Heart right ventricle (tissue), 16 donors: Measurements from ENCODE around the gene ITSN2. TPM values are rescaled to one million over a fixed set of nuclear protein-coding genes. Genes with fewer than 3 reads are reported as not detected.
"Not testable (repeated sequence)": the region's sequence is repeated elsewhere in the genome, so short reads cannot be mapped to it uniquely, and the experiment has no call there.

Experiments used
- ATAC-seq, 8 donors: fragments of 200-7000 bp; cut with Tn5 transposase; one replicate each; pipeline ENCODE4 v1.9.1; 2020; ENCODE audit warnings: mild to moderate bottlenecking in 8 of 8, moderate library complexity in 8 of 8, moderate number of reproducible peaks in 1 of 8
- DNase-seq, 2 donors: peaks; one replicate each; pipeline ENCODE4 v3.0.0-alpha.2; 2020
- H3K27ac ChIP-seq, 10 donors: fragments of 200-600 bp; sonication (generic) in 2 of 10; one replicate each; pipeline versions ENCODE4 v1.5.0 to v1.8.0; 2020 to 2022; ENCODE audit warnings: mild to moderate bottlenecking in 3 of 10
- H3K27me3 ChIP-seq, 7 donors: fragments of 200-600 bp; one replicate each; pipeline ENCODE4 v1.8.0; 2021 to 2022; ENCODE audit warnings: mild to moderate bottlenecking in 2 of 7
- H3K36me3 ChIP-seq, 9 donors: fragments of 200-600 bp; sonication (generic) in 1 of 9; one replicate each; pipeline versions ENCODE4 v1.5.0 to v1.8.0; 2020 to 2022; ENCODE audit warnings: mild to moderate bottlenecking in 2 of 9
- H3K4me1 ChIP-seq, 9 donors: fragments of 200-600 bp; sonication (generic) in 1 of 9; one replicate each; pipeline versions ENCODE4 v1.5.0 to v1.8.0; 2020 to 2022; ENCODE audit warnings: mild to moderate bottlenecking in 4 of 9
- H3K4me3 ChIP-seq, 10 donors: fragments of 200-600 bp; sonication (generic) in 2 of 10; one replicate each; pipeline versions ENCODE4 v1.5.0 to v1.8.0; 2020 to 2022; ENCODE audit warnings: mild to moderate bottlenecking in 7 of 10, moderate library complexity in 2 of 10
- H3K9me3 ChIP-seq, 11 donors: fragments of 200-600 bp in 10 of 11; sonication (generic) in 2 of 11; one replicate each; pipeline versions ENCODE4 v1.5.0 to v1.8.0; 2013 to 2022; ENCODE audit warnings: mild to moderate bottlenecking in 2 of 11, control low read depth in 1 of 11, moderate library complexity in 1 of 11
- WGBS, 2 donors: extraction: QIAGEN DNeasy Blood & Tissue Kit; methylation state at CpG; one replicate each; pipeline ENCODE4 v1.1.7; 2013; ENCODE audit warnings: inconsistent platforms in 1 of 2; 5-methylcytosine and 5-hydroxymethylcytosine counted together
- intact Hi-C, 10 donors: fragments of 100-400 bp; cut with DNase I; formaldehyde crosslinking; loops; one replicate each; pipeline versions ENCODE4 v1.11.1 to v1.14.2; 2022
- polyA plus RNA-seq, 2 donors: library from polyadenylated mRNA; stranded (reverse); fragments of 200-250 nt; gene quantifications; one replicate each; pipeline ENCODE4 v1.2.3, GENCODE V29; 2013
- total RNA-seq, 10 donors: library from RNA; stranded (reverse); fragmentation: NEBNext Ultra II Directional in 3 of 10; extraction: Animal tissue kit (Norgen Biotek cat#: 25700) in 3 of 10; gene quantifications; one replicate each; pipeline versions ENCODE4 v1.2.1 to v1.2.4, GENCODE V29; 2021 to 2023
- TF ChIP-seq, protein P1 (sequence below), 9 donors: fragments of 200-600 bp; sonication (generic) in 2 of 9; IDR thresholded peaks; one replicate each; pipeline versions ENCODE4 v1.5.0 to v1.8.0; 2021 to 2022; ENCODE audit warnings: antibody characterized with exemption in 9 of 9, mild to moderate bottlenecking in 5 of 9, moderate library complexity in 1 of 9
- donor health status: Arrhythmogenic right ventricular cardiomyopathy.
- donor health status: ischemic (EF 13 %, LVEDD 7.1; RV severe dilation, severe dysfunction).
- donor health status: healthy with polysubstance abuse.
- donor health status: DM: no; HTN: yes; CAD: no.
- donor health status: DM: no; HTN: no; CAD: no.
- donor health status: ischemic (EF 25% LVEDD 6.9; RV normal size, moderate dysfunction).
- donor health status: ischemic (EF 25% LVEDD 5.7; RV mildly dilated, moderate dysfunction).
- donor health status: healthy.
- donor health status: DM: yes; HTN: yes; CAD: no.
- donor health status: Ischemic cardiomyopathy.
- donor health status: ischemic (EF 35%, LVEDD 5.7; RV mildly dilated, moderate dysfunction).
- donor health status: nonischemic (EF 11% LVEDD 7.7; RV severe dilation, severe dysfunction).
- donor health status: DM: yes; HTN: yes; CAD: no.
- donor health status: PGD.
- donor health status: ischemic (EF 29% LVEDD 5.4; RV normal size, mild dysfunction).
- donor health status: nonischemic (EF 23%, LVEDD 6.1; RV moderate dilation, normal function).

The ITSN2 gene
- total and polyA plus RNA-seq, 12 donors = 16.8 to 49.8 (median 38.2) TPM

DNA sequence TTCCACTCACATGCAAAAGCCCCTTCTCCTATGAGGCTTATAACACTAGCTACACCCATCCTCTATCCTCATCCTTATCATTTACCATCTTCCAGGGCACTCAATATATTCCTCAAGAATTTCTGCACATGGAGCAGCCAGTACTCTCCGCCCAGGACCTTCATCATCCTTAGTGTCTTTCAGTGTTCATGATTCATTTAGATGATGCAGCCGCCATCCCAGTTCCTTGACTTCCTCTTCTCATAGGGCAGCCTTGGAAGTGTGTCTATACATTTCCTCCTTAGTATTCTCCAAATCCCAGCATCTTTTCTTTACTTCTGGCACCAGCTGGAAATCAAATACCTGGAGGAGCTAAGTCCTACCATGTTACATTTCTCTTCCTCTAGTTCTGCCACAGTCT lies 3.0 kb upstream of the ITSN2 start:
- 89 to 94% methylated on average over 2 of the region's 2 CpGs for WGBS, 2 donors
- Histone ChIP-seq H3K27ac (no peak overlapping the region), H3K4me3 (no peak overlapping the region), H3K27me3 (no peaks in the 10 kb centered on the region), H3K36me3 (no peaks in the 10 kb centered on the region), H3K9me3 (no peaks in the 10 kb centered on the region), H3K4me1 (peaks cover 10 to 46% (median 34%) of the 10 kb centered on the region in 9 donors)
- intact Hi-C loops = loop anchor here in 5 of 10 donors (5.0 to 10.0 kb wide), 4 partner anchors 48 to 61 kb away; no protein-coding TSS in a partner anchor
- ATAC-seq = no peak
- TF ChIP-seq, protein P1, sequence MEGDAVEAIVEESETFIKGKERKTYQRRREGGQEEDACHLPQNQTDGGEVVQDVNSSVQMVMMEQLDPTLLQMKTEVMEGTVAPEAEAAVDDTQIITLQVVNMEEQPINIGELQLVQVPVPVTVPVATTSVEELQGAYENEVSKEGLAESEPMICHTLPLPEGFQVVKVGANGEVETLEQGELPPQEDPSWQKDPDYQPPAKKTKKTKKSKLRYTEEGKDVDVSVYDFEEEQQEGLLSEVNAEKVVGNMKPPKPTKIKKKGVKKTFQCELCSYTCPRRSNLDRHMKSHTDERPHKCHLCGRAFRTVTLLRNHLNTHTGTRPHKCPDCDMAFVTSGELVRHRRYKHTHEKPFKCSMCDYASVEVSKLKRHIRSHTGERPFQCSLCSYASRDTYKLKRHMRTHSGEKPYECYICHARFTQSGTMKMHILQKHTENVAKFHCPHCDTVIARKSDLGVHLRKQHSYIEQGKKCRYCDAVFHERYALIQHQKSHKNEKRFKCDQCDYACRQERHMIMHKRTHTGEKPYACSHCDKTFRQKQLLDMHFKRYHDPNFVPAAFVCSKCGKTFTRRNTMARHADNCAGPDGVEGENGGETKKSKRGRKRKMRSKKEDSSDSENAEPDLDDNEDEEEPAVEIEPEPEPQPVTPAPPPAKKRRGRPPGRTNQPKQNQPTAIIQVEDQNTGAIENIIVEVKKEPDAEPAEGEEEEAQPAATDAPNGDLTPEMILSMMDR (IDR thresholded peaks at IDR 0.05) = no peak
- DNase-seq = no peak

GRCh38 chr2:24362253-24362652 lies 1.9 kb upstream of the ITSN2 start:
- Histone ChIP-seq H3K27me3 (no peaks in the 10 kb centered on the region), H3K36me3 (no peaks in the 10 kb centered on the region), H3K4me3 (no peak overlapping the region), H3K9me3 (no peaks in the 10 kb centered on the region), H3K4me1 (peaks cover 10 to 55% (median 41%) of the 10 kb centered on the region in 9 donors), H3K27ac (no peak overlapping the region)
- ATAC-seq = no peak
- WGBS, 2 donors = 51 to 68% methylated on average over 4 of the region's 4 CpGs
- TF ChIP-seq, protein P1 (IDR thresholded peaks at IDR 0.05) = no peak
- DNase-seq = no peak
- intact Hi-C loops = loop anchor here in 5 of 10 donors (5.0 to 10.0 kb wide), 4 partner anchors 47 to 60 kb away; no protein-coding TSS in a partner anchor

- DNase-seq = no peak
- TF ChIP-seq, protein P1 (IDR thresholded peaks at IDR 0.05) = no peak
- peak overlapping the region in 9 of 10 donors; percentile 93 to 99 (median 99) for H3K27ac ChIP-seq
- peak overlapping the region; percentile 61 to 100 (median 97) for H3K4me3 ChIP-seq
- ATAC-seq = peak in 3 of 8 donors; percentile 1 to 23 (median 6)
- no peaks in the 10 kb centered on the region for H3K9me3 ChIP-seq
- H3K36me3 ChIP-seq = no peaks in the 10 kb centered on the region
- WGBS, 2 donors = 91% methylated on average over 15 of the region's 15 CpGs
- intact Hi-C loops = loop anchor here in 5 of 10 donors (5.0 to 10.0 kb wide), 4 partner anchors 46 to 59 kb away; no protein-coding TSS in a partner anchor
- no peaks in the 10 kb centered on the region for H3K27me3 ChIP-seq
- peaks cover 10 to 55% (median 37%) of the 10 kb centered on the region in 9 donors for H3K4me1 ChIP-seq
Measured at GRCh38 chr2:24360963-24361330, 611 bp upstream of the ITSN2 start.

- H3K4me1 ChIP-seq = peaks cover 3 to 53% (median 35%) of the 10 kb centered on the region in 9 donors
- peak overlapping the region; percentile 79 to 99 (median 98) for H3K27ac ChIP-seq
- no peaks in the 10 kb centered on the region for H3K27me3 ChIP-seq
- TF ChIP-seq, protein P1 (IDR thresholded peaks at IDR 0.05) = no peak
- intact Hi-C loops = loop anchor here in 6 of 10 donors (5.0 to 10.0 kb wide), 4 partner anchors 45 to 57 kb away; no protein-coding TSS in a partner anchor
- H3K9me3 ChIP-seq = no peaks in the 10 kb centered on the region
- ATAC-seq = peak; percentile 16 to 53 (median 35)
- peak; percentile 20 to 56 for DNase-seq
- peak overlapping the region; percentile 61 to 100 (median 97) for H3K4me3 ChIP-seq
- H3K36me3 ChIP-seq = no peaks in the 10 kb centered on the region
- WGBS, 2 donors = 5% methylated on average over 46 of the region's 46 CpGs
Measured at GRCh38 chr2:24359129-24360049, 947 bp downstream of the ITSN2 start.

- H3K4me3 ChIP-seq, H3K9me3 ChIP-seq, DNase-seq, H3K27me3 ChIP-seq, ATAC-seq, H3K36me3 ChIP-seq: not testable (repeated sequence)
- WGBS, 2 donors = 96 to 97% methylated on average over 12 of the region's 12 CpGs
- Histone ChIP-seq H3K27ac (peak overlapping the region in 1 of 10 donors; percentile 30), H3K4me1 (peaks cover 3 to 57% (median 49%) of the 10 kb centered on the region in 9 donors)
- intact Hi-C loops = loop anchor here in 1 of 10 donors (10.0 kb wide), 1 partner anchor 53 kb away; no protein-coding TSS in a partner anchor
Measured at GRCh38 chr2:24357767-24358166, 2.6 kb downstream of the ITSN2 start.

GRCh38 chr2:24357115-24357514 lies 3.2 kb downstream of the ITSN2 start:
- not testable (repeated sequence) for H3K27me3 ChIP-seq, DNase-seq, H3K4me3 ChIP-seq, ATAC-seq, H3K36me3 ChIP-seq, H3K9me3 ChIP-seq, H3K27ac ChIP-seq
- WGBS, 2 donors = 94 to 96% methylated on average over 4 of the region's 4 CpGs
- intact Hi-C loops = loop anchor here in 1 of 10 donors (10.0 kb wide), 1 partner anchor 52 kb away; no protein-coding TSS in a partner anchor
- peaks cover 3 to 63% (median 56%) of the 10 kb centered on the region in 9 donors for H3K4me1 ChIP-seq
